Fibroblast of peridontal ligament (primary cell): ENCODE measurements around the gene CTNNA3.
"Not testable (repeated sequence)": the region's sequence is repeated elsewhere in the genome, so short reads cannot be mapped to it uniquely, and the experiment has no call there.

ENCODE experiments used
- DNase-seq: peaks from one replicate; pipeline ENCODE4 v3.0.0-alpha.2; 2010; ENCODE audit errors: extremely low read depth

The CTNNA3 gene

GRCh38 chr10:67602268-67602950 is 93.6 kb downstream of the CTNNA3 start:
- peak; percentile 87 for DNase-seq

- DNase-seq = no peak
Measured at GRCh38 chr10:67599597-67599996, 96.4 kb downstream of the CTNNA3 start.

DNA sequence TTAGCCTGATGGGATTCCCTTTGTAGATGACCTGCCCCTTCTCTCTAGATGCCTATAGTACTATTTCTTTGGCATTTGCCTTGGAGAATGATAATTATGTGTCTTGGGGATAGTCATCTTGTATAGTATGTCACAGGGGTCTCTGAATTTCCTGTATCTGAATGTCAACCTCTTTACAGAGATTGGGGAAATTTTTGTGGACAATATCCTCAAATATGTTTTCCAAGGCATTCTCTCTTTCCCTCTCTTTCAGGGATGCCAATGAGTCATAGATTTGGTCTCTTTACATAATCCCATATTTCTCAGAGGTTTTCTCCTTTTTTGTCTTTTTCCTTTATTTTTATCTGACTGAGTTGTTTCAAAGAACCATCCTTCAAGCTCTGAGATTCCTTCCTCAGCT is 99.4 kb downstream of the CTNNA3 start:
- DNase-seq = no peak

DNA sequence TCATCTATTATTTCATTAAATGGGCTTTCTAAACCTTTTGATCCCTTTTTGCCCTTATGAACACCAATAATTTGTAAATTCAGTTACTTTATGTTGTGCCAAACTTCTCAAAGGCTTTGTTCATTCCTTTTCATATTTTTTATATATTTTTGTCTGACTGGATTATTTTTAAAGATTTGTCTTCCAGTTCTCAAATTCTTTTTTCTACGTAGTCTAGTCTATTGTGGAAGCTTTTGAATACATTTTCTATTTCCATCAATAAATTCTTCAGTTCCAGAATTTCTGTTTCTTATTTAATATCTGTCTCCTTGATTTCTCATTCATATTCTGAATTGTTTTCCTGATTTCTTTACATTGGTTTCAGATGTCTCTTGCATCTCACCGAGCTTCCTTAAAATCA is 108.2 kb downstream of the CTNNA3 start:
- no peak for DNase-seq

- DNase-seq = no peak
Measured at GRCh38 chr10:67575532-67575931, 120.5 kb downstream of the CTNNA3 start.

- no peak for DNase-seq
Measured at GRCh38 chr10:67573484-67573883, 122.5 kb downstream of the CTNNA3 start.

DNA sequence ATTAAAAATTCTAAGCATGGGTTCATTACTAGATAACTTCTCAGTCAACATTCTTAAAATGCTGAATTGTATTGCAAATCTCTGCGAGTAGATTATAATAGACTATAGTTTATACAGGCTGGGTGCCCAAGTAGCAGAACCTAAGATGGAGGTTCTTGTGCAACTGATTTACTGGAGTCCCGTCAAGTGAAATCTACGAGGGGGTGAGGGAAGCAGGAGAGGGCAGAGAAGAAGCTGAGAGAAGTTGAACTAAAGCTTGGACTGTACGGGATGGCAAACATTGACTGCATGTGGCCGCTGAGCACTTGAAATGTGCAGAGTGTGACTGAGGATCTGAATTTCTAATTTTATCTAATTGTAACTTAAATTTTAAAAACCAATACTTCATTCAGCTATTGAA is 124.5 kb downstream of the CTNNA3 start:
- DNase-seq = no peak

GRCh38 chr10:67558311-67558710 is 137.7 kb downstream of the CTNNA3 start:
- not testable (repeated sequence) for DNase-seq

DNA sequence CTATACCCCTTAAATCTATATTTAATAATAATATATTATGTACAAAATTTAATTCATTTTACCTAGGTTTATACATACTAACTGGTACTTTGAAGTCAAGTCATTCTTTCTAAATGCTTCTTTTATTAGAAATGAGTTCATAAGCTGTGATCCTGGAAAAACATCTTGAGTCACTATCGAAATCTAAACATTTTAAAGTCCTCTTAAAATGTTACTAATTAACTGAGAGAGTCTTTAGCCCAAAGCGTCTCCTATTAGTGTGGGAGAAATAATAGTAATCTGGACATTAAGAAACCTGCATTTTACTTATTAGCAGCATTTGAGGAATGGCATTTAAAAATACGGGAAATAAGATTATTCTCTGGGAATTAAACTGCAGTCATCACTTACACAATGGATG is 142.7 kb downstream of the CTNNA3 start:
- no peak for DNase-seq

- no peak for DNase-seq
Measured at GRCh38 chr10:67550838-67551402, 145.1 kb downstream of the CTNNA3 start.

DNA sequence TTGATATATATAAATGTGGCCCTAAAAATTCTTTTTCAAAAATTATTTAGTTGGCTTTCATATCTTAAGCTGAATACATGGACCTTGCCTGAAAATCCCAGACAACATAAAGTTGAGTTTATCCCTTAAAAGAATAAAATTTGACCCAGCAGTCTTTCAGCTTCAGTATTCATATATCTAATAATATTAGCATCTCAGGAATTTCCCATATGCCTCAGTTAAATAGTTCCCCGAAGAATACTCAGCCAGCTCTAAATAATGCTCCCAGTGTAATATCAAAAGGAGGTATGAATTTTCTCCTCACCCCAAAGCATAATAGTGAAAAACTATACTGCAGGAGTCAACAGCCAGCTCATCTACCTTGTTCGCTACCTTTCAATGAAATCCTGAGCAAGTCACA is 145.9 kb downstream of the CTNNA3 start:
- DNase-seq = no peak

GRCh38 chr10:67549390-67549789 is 146.6 kb downstream of the CTNNA3 start:
- DNase-seq = peak; percentile 9

DNA sequence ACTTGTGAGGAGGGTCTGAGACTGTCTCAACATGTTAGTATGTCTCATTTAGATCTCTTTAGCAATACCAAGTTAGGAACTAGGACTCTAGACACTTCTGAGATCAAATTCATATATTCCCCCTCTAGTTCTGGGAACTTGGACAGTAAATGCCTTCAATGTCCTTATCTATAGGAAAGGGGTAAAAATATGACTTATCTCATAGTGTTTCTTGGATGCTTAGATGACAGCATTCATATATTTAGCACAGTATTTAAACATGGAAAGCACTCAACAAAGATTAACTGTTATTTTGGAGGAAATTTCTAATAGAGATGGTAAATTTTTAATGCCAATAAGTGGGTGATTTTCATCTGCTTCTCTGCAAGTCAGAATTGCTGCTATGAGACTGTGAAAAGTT is 154.6 kb downstream of the CTNNA3 start:
- DNase-seq = no peak

- no peak for DNase-seq
Measured at GRCh38 chr10:67539312-67539711, 156.7 kb downstream of the CTNNA3 start.

- no peak for DNase-seq
Measured at GRCh38 chr10:67537906-67538305, 158.1 kb downstream of the CTNNA3 start.

- DNase-seq = no peak
Measured at GRCh38 chr10:67533376-67533775, 162.6 kb downstream of the CTNNA3 start.

- DNase-seq = not testable (repeated sequence)
Measured at GRCh38 chr10:67530990-67531389, 165.0 kb downstream of the CTNNA3 start.

DNA sequence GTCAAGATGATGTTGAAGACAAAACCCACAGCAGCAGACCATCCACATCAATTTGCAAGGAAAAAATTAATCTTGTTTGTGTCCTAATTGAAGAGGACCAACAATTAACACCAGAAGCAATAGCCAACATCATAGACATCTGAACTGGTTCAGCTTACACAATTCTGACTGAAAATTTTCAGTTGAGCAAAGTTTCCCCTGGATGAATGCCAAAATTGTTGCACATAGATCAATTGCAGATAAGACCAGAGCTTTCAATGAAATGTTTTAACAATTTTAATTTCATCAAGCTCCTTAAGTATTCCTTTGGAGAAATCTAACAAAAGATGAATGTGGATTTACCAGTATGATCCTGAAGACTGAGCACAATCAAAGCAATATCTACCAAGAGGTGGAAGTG is 168.6 kb downstream of the CTNNA3 start:
- DNase-seq = no peak

DNA sequence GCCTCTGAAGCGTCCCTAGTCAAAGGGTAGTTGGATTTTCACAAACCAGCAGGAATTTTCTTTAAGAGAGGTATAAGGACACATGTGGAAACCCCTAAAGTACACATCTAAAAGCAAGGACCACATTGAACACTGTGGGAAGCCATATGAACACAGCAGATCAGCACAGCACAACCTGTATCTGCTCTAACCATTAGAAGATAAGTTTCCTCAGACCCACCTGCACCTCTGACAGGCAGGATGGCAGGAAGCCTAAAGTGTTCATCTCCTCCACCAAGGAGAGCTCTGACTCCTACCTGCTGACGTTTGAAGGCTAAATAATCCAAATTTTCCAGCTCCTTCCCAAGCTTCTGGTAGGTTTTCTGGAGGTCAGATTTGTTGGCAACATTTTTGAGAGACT is 174.4 kb downstream of the CTNNA3 start:
- no peak for DNase-seq

GRCh38 chr10:67520924-67521520 is 175.0 kb downstream of the CTNNA3 start:
- peak; percentile 71 for DNase-seq

DNA sequence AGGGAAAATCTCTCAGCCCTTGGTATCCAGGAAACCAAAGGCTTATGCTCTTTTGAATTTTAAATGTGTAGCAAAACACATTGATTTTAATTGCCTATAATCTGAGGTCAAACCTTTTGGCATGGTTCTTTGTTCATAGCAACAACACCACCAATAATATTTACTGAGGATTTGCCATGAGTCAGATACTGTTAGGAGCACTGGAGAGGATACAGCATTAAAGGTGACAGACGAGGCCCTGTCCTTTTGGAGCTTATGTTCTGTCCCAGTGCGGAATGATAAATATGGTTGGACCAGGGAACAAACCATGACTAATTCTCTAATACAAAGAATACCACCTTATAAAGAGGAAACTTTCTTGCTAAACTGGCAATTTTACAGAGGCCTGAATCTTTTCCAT is 176.6 kb downstream of the CTNNA3 start:
- DNase-seq = no peak

- no peak for DNase-seq
Measured at GRCh38 chr10:67518756-67519155, 177.2 kb downstream of the CTNNA3 start.

GRCh38 chr10:67518043-67518442 is 178.0 kb downstream of the CTNNA3 start:
- no peak for DNase-seq

GRCh38 chr10:67506757-67507091 is 189.3 kb downstream of the CTNNA3 start:
- no peak for DNase-seq
